Gastrocnemius medialis (tissue), 4 donors: Measurements from ENCODE around the gene ZNF3. TPM values are rescaled to one million over a fixed set of nuclear protein-coding genes. Genes with fewer than 3 reads are reported as not detected.
A peak's percentile ranks its signal among the peaks of the same experiment; 100 is the strongest.

Experiments
- ATAC-seq, 2 donors: fragments of 150-250 bp; one replicate each; pipeline ENCODE4 v1.9.1; 2016
- DNase-seq, 2 donors: peaks; one replicate each; pipeline ENCODE4 v3.0.0-alpha.2; 2019
- H3K27ac ChIP-seq, 4 donors: fragments of 200-600 bp; sonication (generic); 1 replicate in 1 of 4; 2 replicates in 3 of 4; pipeline ENCODE4 v1.5.1; 2016 to 2018; ENCODE audit warnings: mild to moderate bottlenecking in 2 of 4, moderate library complexity in 1 of 4
- H3K27me3 ChIP-seq, 3 donors: fragments of 200-600 bp; sonication (generic) in 2 of 3; 1 replicate in 1 of 3; 2 replicates in 2 of 3; pipeline versions ENCODE4 v1.5.1 to v1.6.0; 2016 to 2019; ENCODE audit warnings: mild to moderate bottlenecking in 1 of 3, moderate library complexity in 1 of 3
- H3K36me3 ChIP-seq, 2 donors: fragments of 200-600 bp; sonication (generic) in 1 of 2; one replicate each; pipeline ENCODE4 v1.5.1; 2017 to 2018
- H3K4me1 ChIP-seq, 2 donors: fragments of 200-600 bp; sonication (generic) in 1 of 2; one replicate each; pipeline ENCODE4 v1.5.1; 2016 to 2017; ENCODE audit warnings: mild to moderate bottlenecking in 2 of 2
- H3K4me3 ChIP-seq, 4 donors: fragments of 200-600 bp; sonication (generic) in 3 of 4; 1 replicate in 1 of 4; 2 replicates in 3 of 4; pipeline ENCODE4 v1.5.1; 2016 to 2019; ENCODE audit warnings: mild to moderate bottlenecking in 2 of 4
- H3K9me3 ChIP-seq, 3 donors: fragments of 200-600 bp; sonication (generic) in 2 of 3; 1 replicate in 1 of 3; 2 replicates in 2 of 3; pipeline ENCODE4 v1.5.1; 2016 to 2019
- POLR2A ChIP-seq, 2 donors: fragments of 450-650 bp; IDR thresholded peaks; one replicate each; pipeline ENCODE4 v1.6.1; 2017; ENCODE audit warnings: antibody characterized with exemption in 2 of 2, mild to moderate bottlenecking in 2 of 2, moderate library complexity in 2 of 2
- in situ Hi-C, 4 donors: fragments of 200-750 bp; cut with MboI; loops; one replicate each; pipeline versions ENCODE4 v1.15.0 to v1.8.0; 2017; ENCODE audit warnings: low sequenced_read_pairs in 4 of 4
- intact Hi-C: fragments of 100-400 bp; cut with DNase I; formaldehyde crosslinking; loops from one replicate; pipeline ENCODE4 v1.15.1; 2023; ENCODE audit warnings: low total_unique reads
- microRNA counts, 2 donors: library from miRNA; unstranded; fragments of <30 nt; microRNA quantifications; one replicate each; lab custom pipeline; 2016
- microRNA-seq, 2 donors: library from miRNA; unstranded; fragments of <30 nt; microRNA quantifications; one replicate each; pipeline ENCODE4, GENCODE V29; 2016; ENCODE audit warnings: borderline replicate concordance in 2 of 2
- total RNA-seq, 4 donors: library from RNA; depleted of rRNA; stranded (reverse); fragments of >200 nt; gene quantifications; one replicate each; pipeline versions ENCODE4 v1.1.0 to v1.2.3, GENCODE V29; 2016
- TF ChIP-seq, protein P1 (sequence below), 5 experiments: fragments of 450-650 bp in 3 of 5; fragments of 200-600 bp in 2 of 5; sonication (generic) in 2 of 5; IDR thresholded peaks in 4 of 5; conservative IDR thresholded peaks in 1 of 5; 1 replicate in 4 of 5; 2 replicates in 1 of 5; pipeline ENCODE4 v1.5.1; 2016 to 2019; ENCODE audit warnings: antibody characterized with exemption in 5 of 5, mild to moderate bottlenecking in 3 of 5, moderate library complexity in 3 of 5

ZNF3 gene
- total RNA-seq, 4 donors from 2014 or later, result 11.2 to 19.2 (median 16.1) TPM

DNA sequence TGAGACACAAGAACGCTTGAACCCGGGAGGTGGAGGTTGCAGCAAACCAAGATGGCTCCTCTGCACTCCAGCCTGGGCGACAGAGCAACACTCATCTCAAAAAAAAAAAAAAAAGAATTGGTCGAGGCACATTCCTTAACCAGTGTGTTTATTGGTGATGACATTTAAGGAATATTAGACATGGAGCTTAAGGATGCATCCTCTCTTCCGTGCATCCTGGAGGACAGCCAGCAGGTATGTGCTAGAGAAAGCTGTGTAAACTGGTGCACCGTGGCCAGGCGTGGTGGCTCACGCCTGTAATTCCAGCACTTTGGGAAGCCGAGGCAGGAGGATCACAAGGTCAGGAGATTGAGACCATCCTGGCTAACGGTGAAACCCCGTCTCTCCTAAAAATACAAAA, 54.3 kb downstream of the ZNF3 start:
- no peak for DNase-seq
- no peaks in the 10 kb centered on the region for H3K4me1 ChIP-seq
- H3K4me3 ChIP-seq, result no peak overlapping the region
- no peak for ATAC-seq
- no peaks in the 10 kb centered on the region for H3K9me3 ChIP-seq
- intact Hi-C loops, result no loop called here
- H3K36me3 ChIP-seq, result peaks cover 9 to 78% of the 10 kb centered on the region in 2 donors
- in situ Hi-C loops, result no loop called here
- no peaks in the 10 kb centered on the region for H3K27me3 ChIP-seq
- no peak for TF ChIP-seq POLR2A (IDR thresholded peaks at IDR 0.05)
- TF ChIP-seq, protein P1, sequence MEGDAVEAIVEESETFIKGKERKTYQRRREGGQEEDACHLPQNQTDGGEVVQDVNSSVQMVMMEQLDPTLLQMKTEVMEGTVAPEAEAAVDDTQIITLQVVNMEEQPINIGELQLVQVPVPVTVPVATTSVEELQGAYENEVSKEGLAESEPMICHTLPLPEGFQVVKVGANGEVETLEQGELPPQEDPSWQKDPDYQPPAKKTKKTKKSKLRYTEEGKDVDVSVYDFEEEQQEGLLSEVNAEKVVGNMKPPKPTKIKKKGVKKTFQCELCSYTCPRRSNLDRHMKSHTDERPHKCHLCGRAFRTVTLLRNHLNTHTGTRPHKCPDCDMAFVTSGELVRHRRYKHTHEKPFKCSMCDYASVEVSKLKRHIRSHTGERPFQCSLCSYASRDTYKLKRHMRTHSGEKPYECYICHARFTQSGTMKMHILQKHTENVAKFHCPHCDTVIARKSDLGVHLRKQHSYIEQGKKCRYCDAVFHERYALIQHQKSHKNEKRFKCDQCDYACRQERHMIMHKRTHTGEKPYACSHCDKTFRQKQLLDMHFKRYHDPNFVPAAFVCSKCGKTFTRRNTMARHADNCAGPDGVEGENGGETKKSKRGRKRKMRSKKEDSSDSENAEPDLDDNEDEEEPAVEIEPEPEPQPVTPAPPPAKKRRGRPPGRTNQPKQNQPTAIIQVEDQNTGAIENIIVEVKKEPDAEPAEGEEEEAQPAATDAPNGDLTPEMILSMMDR (IDR thresholded peaks at IDR 0.05 in 4 of 5, conservative IDR thresholded peaks at IDR 0.05 in 1 of 5), result no peak
- H3K27ac ChIP-seq, result no peak overlapping the region

DNA sequence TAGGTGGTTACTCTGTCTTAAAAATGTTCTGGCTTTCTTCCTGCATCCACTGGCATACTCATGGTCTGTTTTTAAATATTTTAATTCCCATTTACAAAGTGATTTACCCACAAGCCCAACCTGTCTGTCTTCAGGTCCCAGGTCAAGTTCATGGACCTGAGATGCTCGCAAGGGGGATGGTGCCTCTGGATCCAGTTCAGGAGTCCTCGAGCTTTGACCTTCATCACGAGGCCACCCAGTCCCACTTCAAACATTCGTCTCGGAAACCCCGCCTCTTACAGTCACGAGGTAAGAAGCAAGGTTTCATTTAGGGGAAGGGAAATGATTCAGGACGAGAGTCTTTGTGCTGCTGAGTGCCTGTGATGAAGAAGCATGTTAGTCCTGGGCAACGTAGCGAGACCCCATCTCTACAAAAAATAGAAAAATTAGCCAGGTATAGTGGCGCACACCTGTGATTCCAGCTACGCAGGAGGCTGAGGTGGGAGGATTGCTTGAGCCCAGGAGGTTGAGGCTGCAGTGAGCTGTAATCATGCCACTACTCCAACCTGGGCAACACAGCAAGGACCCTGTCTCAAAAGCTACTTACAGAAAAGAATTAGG, 57.4 kb downstream of the ZNF3 start:
- Histone ChIP-seq H3K27me3 (no peaks in the 10 kb centered on the region), H3K9me3 (no peaks in the 10 kb centered on the region), H3K36me3 (peaks cover 9 to 64% of the 10 kb centered on the region in 2 donors), H3K27ac (no peak overlapping the region), H3K4me1 (peaks cover 3 to 7% of the 10 kb centered on the region in 2 donors), H3K4me3 (no peak overlapping the region)
- intact Hi-C loops (no loop called here), in situ Hi-C loops (no loop called here)
- DNase-seq (no peak), ATAC-seq (no peak)
- TF ChIP-seq, protein P1 (IDR thresholded peaks at IDR 0.05 in 4 of 5, conservative IDR thresholded peaks at IDR 0.05 in 1 of 5), result no peak
- TF ChIP-seq POLR2A (IDR thresholded peaks at IDR 0.05), result no peak

DNA sequence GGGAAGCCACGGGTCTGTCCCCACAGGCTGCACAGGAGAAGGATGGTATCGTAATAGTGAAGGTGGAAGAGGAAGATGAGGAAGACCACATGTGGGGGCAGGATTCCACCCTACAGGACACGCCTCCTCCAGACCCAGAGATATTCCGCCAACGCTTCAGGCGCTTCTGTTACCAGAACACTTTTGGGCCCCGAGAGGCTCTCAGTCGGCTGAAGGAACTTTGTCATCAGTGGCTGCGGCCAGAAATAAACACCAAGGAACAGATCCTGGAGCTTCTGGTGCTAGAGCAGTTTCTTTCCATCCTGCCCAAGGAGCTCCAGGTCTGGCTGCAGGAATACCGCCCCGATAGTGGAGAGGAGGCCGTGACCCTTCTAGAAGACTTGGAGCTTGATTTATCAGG, 58.0 kb downstream of the ZNF3 start:
- in situ Hi-C loops (no loop called here), intact Hi-C loops (no loop called here)
- Histone ChIP-seq H3K4me3 (no peak overlapping the region), H3K27ac (no peak overlapping the region), H3K36me3 (peaks cover 9 to 64% of the 10 kb centered on the region in 2 donors), H3K27me3 (no peaks in the 10 kb centered on the region), H3K9me3 (no peaks in the 10 kb centered on the region), H3K4me1 (peaks cover 3 to 7% of the 10 kb centered on the region in 2 donors)
- no peak for TF ChIP-seq POLR2A (IDR thresholded peaks at IDR 0.05)
- TF ChIP-seq, protein P1 (IDR thresholded peaks at IDR 0.05 in 4 of 5, conservative IDR thresholded peaks at IDR 0.05 in 1 of 5), result no peak
- ATAC-seq (no peak), DNase-seq (no peak)

DNA sequence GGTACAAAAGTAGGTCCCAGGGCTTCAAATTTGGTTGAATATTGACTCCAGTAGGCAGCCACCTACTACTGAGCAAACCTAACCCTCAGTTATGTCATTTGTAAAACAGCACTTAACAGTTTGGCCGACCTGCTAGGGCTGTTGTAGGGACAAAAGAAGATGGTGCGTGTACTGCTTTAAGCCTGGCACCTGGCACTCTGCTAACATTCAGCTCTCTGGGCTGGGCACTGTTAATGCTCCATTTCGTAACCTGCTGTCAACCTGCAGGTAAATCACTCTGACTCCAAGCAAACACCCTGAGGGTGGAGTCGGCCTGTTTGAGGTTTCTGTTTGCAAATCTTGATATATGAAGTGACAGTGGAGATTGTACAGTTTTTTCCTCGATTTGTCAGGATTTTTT, 58.9 kb downstream of the ZNF3 start:
- H3K27ac ChIP-seq, result peak overlapping the region in 1 of 4 donors; percentile 46
- DNase-seq, result peak; percentile 16 to 62
- no peak for TF ChIP-seq POLR2A (IDR thresholded peaks at IDR 0.05)
- TF ChIP-seq, protein P1 (IDR thresholded peaks at IDR 0.05 in 4 of 5, conservative IDR thresholded peaks at IDR 0.05 in 1 of 5), result no peak
- intact Hi-C loops (no loop called here), in situ Hi-C loops (no loop called here)
- no peaks in the 10 kb centered on the region for H3K9me3 ChIP-seq
- H3K27me3 ChIP-seq, result no peaks in the 10 kb centered on the region
- H3K4me1 ChIP-seq, result peaks cover 5 to 8% of the 10 kb centered on the region in 2 donors
- H3K36me3 ChIP-seq, result peaks cover 9 to 60% of the 10 kb centered on the region in 2 donors
- H3K4me3 ChIP-seq, result no peak overlapping the region
- ATAC-seq, result peak; percentile 83 to 96

DNA sequence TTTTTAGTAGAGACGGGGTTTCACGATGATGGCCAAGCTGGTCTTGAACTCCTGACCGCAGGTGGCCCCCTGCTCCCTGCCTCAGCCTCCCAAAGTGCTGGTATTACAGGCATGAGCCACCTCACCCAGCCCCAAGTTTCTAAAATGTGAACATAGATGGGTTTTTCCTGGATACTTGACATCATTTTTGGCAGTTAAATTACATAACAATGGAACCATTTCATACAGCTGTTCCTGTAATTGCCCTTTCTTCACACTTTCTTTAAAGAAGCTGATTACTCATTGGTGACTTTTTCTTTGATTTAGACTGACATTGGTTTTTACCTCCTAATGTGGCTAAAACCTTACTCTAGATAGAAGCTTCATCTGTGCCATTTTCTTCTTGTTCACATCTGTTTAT, 60.2 kb downstream of the ZNF3 start:
- Histone ChIP-seq H3K36me3 (peaks cover 9 to 47% of the 10 kb centered on the region in 2 donors), H3K9me3 (no peaks in the 10 kb centered on the region), H3K27me3 (no peaks in the 10 kb centered on the region), H3K4me3 (no peak overlapping the region), H3K27ac (no peak overlapping the region), H3K4me1 (peaks cover 17 to 21% of the 10 kb centered on the region in 2 donors)
- DNase-seq (no peak), ATAC-seq (no peak)
- in situ Hi-C loops (no loop called here), intact Hi-C loops (no loop called here)
- TF ChIP-seq POLR2A (IDR thresholded peaks at IDR 0.05), result no peak

MicroRNA genes within 50 kb of the gene (microRNA counts, 767-probe panel; counts per million panel counts)
- 356 to 448 counts per million in 2 donors for microRNA hsa-miR-106b-5p (lab: Ali Mortazavi, UCI)
- microRNA hsa-miR-25-3p (lab: Ali Mortazavi, UCI), result 7,145 to 7,417 counts per million in 2 donors
- microRNA hsa-miR-93-5p (lab: Ali Mortazavi, UCI), result 448 to 2,451 counts per million in 2 donors

Small RNA genes within 50 kb of the gene (microRNA-seq; reads per million reads assigned to microRNA genes)
- gene MIR106B (607 to 738 reads per million in 2 donors), gene MIR25 (211 to 225 reads per million in 2 donors), gene MIR93 (1,053 to 1,156 reads per million in 2 donors)

Other genes starting within 250 kb of the ZNF3 start
- gene OR2AE1, start 204.7 kb downstream of the ZNF3 start, total RNA-seq, result not detected
- 10 to 100 TPM in 1 of 4 donors, 1 to 10 TPM in 3; 6.4 to 10.5 (median 7.7) TPM for gene TRIM4, start 162.2 kb downstream of the ZNF3 start, total RNA-seq
- not detected for gene GJC3, start 152.1 kb downstream of the ZNF3 start, total RNA-seq
- gene AZGP1, start 105.7 kb downstream of the ZNF3 start, total RNA-seq, result 10 to 100 TPM in 1 of 4 donors, 1 to 10 TPM in 2, not detected in 1; 2.6 to 10.3 (median 4.2) TPM
- gene ZKSCAN1, start 66.1 kb downstream of the ZNF3 start, total RNA-seq, result 10 to 100 TPM; 15.0 to 17.7 (median 15.5) TPM
- 10 to 100 TPM; 14.4 to 26.4 (median 22.3) TPM for gene ZSCAN21, start 31.9 kb downstream of the ZNF3 start, total RNA-seq
- 10 to 100 TPM; 32.6 to 57.9 (median 39.4) TPM for gene COPS6, start 7.2 kb upstream of the ZNF3 start, total RNA-seq
- gene MCM7, start 19.7 kb upstream of the ZNF3 start, total RNA-seq, result 10 to 100 TPM; 23.9 to 45.7 (median 36.1) TPM
- gene AP4M1, start 19.9 kb upstream of the ZNF3 start, total RNA-seq, result 10 to 100 TPM in 2 of 4 donors, 1 to 10 TPM in 2; 7.2 to 13.8 (median 10.8) TPM
- gene TAF6, start 37.6 kb upstream of the ZNF3 start, total RNA-seq, result 10 to 100 TPM; 38.6 to 71.7 (median 56.6) TPM
- gene CNPY4, start 37.9 kb upstream of the ZNF3 start, total RNA-seq, result 1 to 10 TPM; 2.0 to 5.0 (median 2.4) TPM
- gene MBLAC1, start 45.2 kb upstream of the ZNF3 start, total RNA-seq, result 1 to 10 TPM; 1.4 to 7.4 (median 3.1) TPM
- 100 to 1,000 TPM in 3 of 4 donors, 10 to 100 TPM in 1; 97.6 to 141 (median 127) TPM for gene LAMTOR4, start 67.2 kb upstream of the ZNF3 start, total RNA-seq
- 1 to 10 TPM; 3.0 to 6.1 (median 4.2) TPM for gene TRAPPC14, start 77.0 kb upstream of the ZNF3 start, total RNA-seq
- 1 to 10 TPM in 2 of 4 donors, under 1 TPM in 1, not detected in 1; 0.53 to 1.9 (median 1.6) TPM for gene GAL3ST4, start 86.9 kb upstream of the ZNF3 start, total RNA-seq
- 1 to 10 TPM in 1 of 4 donors, not detected in 3; 4.0 TPM for gene GPC2, start 95.7 kb upstream of the ZNF3 start, total RNA-seq
- 1 to 10 TPM in 1 of 4 donors, under 1 TPM in 1, not detected in 2; 0.13 to 5.5 TPM for gene STAG3, start 96.2 kb upstream of the ZNF3 start, total RNA-seq
- gene PVRIG, start 138.2 kb upstream of the ZNF3 start, total RNA-seq, result not detected
- gene SPDYE3, start 226.0 kb upstream of the ZNF3 start, total RNA-seq, result not detected